Measurements from ENCODE around the gene TENT5C. TPM values are rescaled to one million over a fixed set of nuclear protein-coding genes. Genes with fewer than 3 reads are reported as not detected.

Gene TENT5C
- total and polyA plus RNA-seq, 9 of the 15 experiments (the other 6 are each of a cell fraction or from before 2014, with no cell fraction given) = 1.8 to 7.7 (median 4.0) TPM

DNA sequence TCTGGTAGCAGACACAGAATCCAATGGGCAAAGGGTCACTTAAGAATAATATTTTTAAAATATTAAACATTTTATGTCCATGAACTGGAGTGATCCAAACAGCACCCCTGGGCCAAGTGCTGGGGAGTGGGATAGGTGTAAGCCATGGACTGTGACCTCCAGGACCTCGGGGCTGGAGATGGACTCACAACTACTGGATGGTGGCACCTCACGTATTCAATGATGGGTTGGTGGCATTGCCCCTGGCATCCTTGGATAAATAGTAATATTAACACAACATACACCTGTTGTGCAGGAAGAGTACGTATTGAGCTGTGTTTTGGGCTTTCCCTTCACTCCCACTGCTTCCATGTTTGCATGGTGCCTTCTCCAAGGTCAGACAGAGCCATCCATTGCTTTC lies 39.3 kb upstream of the TENT5C start:
- Histone ChIP-seq H3K4me1 (replicated peaks in 1 of 2; ENCODE audit: control insufficient read depth in 2 of 2, insufficient read depth in 2 of 2, low read length in 2 of 2) (peaks cover 12 to 20% of the 10 kb centered on the region in 2 experiments), H3K9me3 (replicated peaks; ENCODE audit: control insufficient read depth, insufficient read depth, low read depth, low read length) (no peaks in the 10 kb centered on the region), H4K20me1 (replicated peaks; ENCODE audit: control insufficient read depth, insufficient read depth, low read length) (no peaks in the 10 kb centered on the region), H3K79me2 (ENCODE audit: control insufficient read depth, insufficient read depth, low read length) (no peaks in the 10 kb centered on the region), H2AFZ (ENCODE audit: low read depth, low read length) (no peak overlapping the region), H3K27ac (ENCODE audit: extremely low read depth, low read depth, low read length) (no peak overlapping the region), H3K4me3 (no peak overlapping the region), H3K36me3 (ENCODE audit: control insufficient read depth, insufficient read depth, low read length) (no peaks in the 10 kb centered on the region), H3K4me2 (ENCODE audit: insufficient read depth, low read length) (no peak overlapping the region), H3K9me1 (ENCODE audit: control insufficient read depth, insufficient read depth, low read length) (no peaks in the 10 kb centered on the region), H3K27me3 (ENCODE audit: control insufficient read depth in 2 of 2, insufficient read depth in 2 of 2, low read length in 2 of 2) (no peaks in the 10 kb centered on the region), H3K9ac (ENCODE audit: insufficient read depth in 1 of 2, low read depth in 2 of 2, low read length in 2 of 2) (no peak overlapping the region)
- intact Hi-C loops (cut with micrococcal nuclease) (no loop called here), in situ Hi-C loops (cut with MboI) (no loop called here)
- TF ChIP-seq RAD51 (IDR thresholded peaks at IDR 0.05; ENCODE audit: borderline replicate concordance, low read depth) (no peak), RFX1 (IDR thresholded peaks at IDR 0.05) (no peak)
- DNase-seq (ENCODE audit: extremely low read depth in 1 of 4, low spot score in 3 of 4) = no peak
- WGBS (ENCODE audit: insufficient coverage, low coverage, missing lambda C conversion rate) = 14% methylated on average over 3 of the region's 3 CpGs
- ATAC-seq = no peak
- BruUV-seq (replicated peaks) = no TSS peak
- no peak for FAIRE-seq
- ChIA-PET POLR2A (no interaction called here), CTCF (ENCODE audit: low intra/inter-chr PET ratio) (no interaction called here)

- Histone ChIP-seq H3K9ac (ENCODE audit: insufficient read depth in 1 of 2, low read depth in 2 of 2, low read length in 2 of 2) (no peak overlapping the region), H3K9me1 (ENCODE audit: control insufficient read depth, insufficient read depth, low read length) (no peaks in the 10 kb centered on the region), H3K9me3 (replicated peaks; ENCODE audit: control insufficient read depth, insufficient read depth, low read depth, low read length) (no peaks in the 10 kb centered on the region), H3K4me3 (no peak overlapping the region), H3K27me3 (ENCODE audit: control insufficient read depth in 2 of 2, insufficient read depth in 2 of 2, low read length in 2 of 2) (no peaks in the 10 kb centered on the region), H3K4me1 (replicated peaks in 1 of 2; ENCODE audit: control insufficient read depth in 2 of 2, insufficient read depth in 2 of 2, low read length in 2 of 2) (peaks cover 15 to 22% of the 10 kb centered on the region in 2 experiments), H3K36me3 (ENCODE audit: control insufficient read depth, insufficient read depth, low read length) (no peaks in the 10 kb centered on the region), H3K4me2 (ENCODE audit: insufficient read depth, low read length) (no peak overlapping the region), H3K79me2 (ENCODE audit: control insufficient read depth, insufficient read depth, low read length) (no peaks in the 10 kb centered on the region), H4K20me1 (replicated peaks; ENCODE audit: control insufficient read depth, insufficient read depth, low read length) (no peaks in the 10 kb centered on the region), H2AFZ (ENCODE audit: low read depth, low read length) (no peak overlapping the region), H3K27ac (ENCODE audit: extremely low read depth, low read depth, low read length) (no peak overlapping the region)
- ATAC-seq (no peak), DNase-seq (ENCODE audit: extremely low read depth in 1 of 4, low spot score in 3 of 4) (no peak), FAIRE-seq (no peak)
- no TSS peak for BruUV-seq (replicated peaks)
- intact Hi-C loops (cut with micrococcal nuclease) (no loop called here), in situ Hi-C loops (cut with MboI) (no loop called here)
- TF ChIP-seq FOXK1 (CRISPR knock-in tag; IDR thresholded peaks at IDR 0.05; ENCODE audit: borderline replicate concordance) (no peak), ZBED1 (IDR thresholded peaks at IDR 0.05) (no peak), ETV1 (tag; conservative IDR thresholded peaks at IDR 0.05; ENCODE audit: low read depth) (no peak), FIP1L1 (IDR thresholded peaks at IDR 0.05; ENCODE audit: low read depth, low read length, poor library complexity, severe bottlenecking) (no peak), SREBF2 (CRISPR knock-in tag; IDR thresholded peaks at IDR 0.05) (no peak), FUS (optimal IDR thresholded peaks at IDR 0.05; ENCODE audit: low read depth, low read length) (no peak)
- WGBS (ENCODE audit: insufficient coverage, low coverage, missing lambda C conversion rate) = 32% methylated on average over 10 of the region's 10 CpGs
- CTCF ChIA-PET (ENCODE audit: low intra/inter-chr PET ratio) = no interaction called here
- POLR2A ChIA-PET = interaction anchor here (1.4 kb wide), 1 partner anchor 40 kb away, joined by 4 read pairs; no protein-coding TSS in a partner anchor
These were observed 38.4 kb upstream of the TENT5C start for GRCh38 chr1:117567435-117567834.

Measured in K562 (cell line).